ENCODE measurements around the gene KRT74.

- TF ChIP-seq MAX (IDR thresholded peaks at IDR 0.05) (no peak), CTCF (IDR thresholded peaks at IDR 0.05; ENCODE audit: control extremely low read depth in 1 of 3, insufficient read depth in 1 of 3, low read depth in 1 of 3, low read length in 3 of 3) (no peak), KDM4A (IDR thresholded peaks at IDR 0.05; ENCODE audit: low read depth, low read length, severe bottlenecking) (no peak), POLR2A (IDR thresholded peaks at IDR 0.05; ENCODE audit: control extremely low read depth in 1 of 2, low read depth in 2 of 2, low read length in 2 of 2) (no peak), EZH2 (IDR thresholded peaks at IDR 0.05; ENCODE audit: low read depth, low read length, severe bottlenecking) (no peak), CHD7 (IDR thresholded peaks at IDR 0.05; ENCODE audit: insufficient replicate concordance, low read length) (no peak)
Observed at GRCh38 chr12:52539821-52540173, 33.8 kb downstream of the KRT74 start.
